ENCODE results near the gene COL4A1. TPM values are rescaled to one million over a fixed set of nuclear protein-coding genes. Genes with fewer than 3 reads are reported as not detected.
A peak's percentile ranks its signal among the peaks of the same experiment; 100 is the strongest.

Gene COL4A1
- total RNA-seq, 1 donor from 2014 or later = 178 TPM

GRCh38 chr13:110125613-110126272 is 181.2 kb downstream of the COL4A1 start:
- H3K27ac ChIP-seq = peak overlapping the region; percentile 84
- no peak overlapping the region for H3K4me3 ChIP-seq
- intact Hi-C loops (cut with DNase I) = no loop called here
- TF ChIP-seq CTCF (IDR thresholded peaks at IDR 0.05) = no peak
- no peak for TF ChIP-seq POLR2A (IDR thresholded peaks at IDR 0.05)
- TF ChIP-seq POLR2AphosphoS5 (IDR thresholded peaks at IDR 0.05; ENCODE audit: insufficient read depth in 1 of 2, low read depth in 1 of 2) = no peak
- peaks cover 18% of the 10 kb centered on the region for H3K4me1 ChIP-seq
- no peaks in the 10 kb centered on the region for H3K9me3 ChIP-seq
- peak in 1 of 2 donors; percentile 84 for DNase-seq (ENCODE audit: extremely low spot score in 2 of 2)
- H3K36me3 ChIP-seq = no peaks in the 10 kb centered on the region
- H3K27me3 ChIP-seq = no peaks in the 10 kb centered on the region

- no peak for TF ChIP-seq POLR2AphosphoS5 (IDR thresholded peaks at IDR 0.05; ENCODE audit: insufficient read depth in 1 of 2, low read depth in 1 of 2)
- TF ChIP-seq CTCF (IDR thresholded peaks at IDR 0.05) = no peak
- no peak for TF ChIP-seq POLR2A (IDR thresholded peaks at IDR 0.05)
- intact Hi-C loops (cut with DNase I) = no loop called here
- H3K4me3 ChIP-seq = no peak overlapping the region
- peak in 1 of 2 donors; percentile 80 for DNase-seq (ENCODE audit: extremely low spot score in 2 of 2)
- H3K4me1 ChIP-seq = peaks cover 18% of the 10 kb centered on the region
- H3K27ac ChIP-seq = peak overlapping the region; percentile 84
- H3K9me3 ChIP-seq = no peaks in the 10 kb centered on the region
- no peaks in the 10 kb centered on the region for H3K27me3 ChIP-seq
- H3K36me3 ChIP-seq = no peaks in the 10 kb centered on the region
Measured at GRCh38 chr13:110125157-110125556, 181.8 kb downstream of the COL4A1 start.

GRCh38 chr13:110124201-110124940 is 182.6 kb downstream of the COL4A1 start:
- H3K36me3 ChIP-seq = no peaks in the 10 kb centered on the region
- H3K27me3 ChIP-seq = no peaks in the 10 kb centered on the region
- TF ChIP-seq POLR2A (IDR thresholded peaks at IDR 0.05) (no peak), CTCF (IDR thresholded peaks at IDR 0.05) (no peak), POLR2AphosphoS5 (IDR thresholded peaks at IDR 0.05; ENCODE audit: insufficient read depth in 1 of 2, low read depth in 1 of 2) (no peak)
- H3K4me3 ChIP-seq = no peak overlapping the region
- H3K9me3 ChIP-seq = no peaks in the 10 kb centered on the region
- DNase-seq (ENCODE audit: extremely low spot score in 2 of 2) = peak in 1 of 2 donors; percentile 65
- H3K27ac ChIP-seq = no peak overlapping the region
- intact Hi-C loops (cut with DNase I) = no loop called here
- H3K4me1 ChIP-seq = peaks cover 18% of the 10 kb centered on the region

GRCh38 chr13:110123041-110123809 is 183.7 kb downstream of the COL4A1 start:
- TF ChIP-seq POLR2A (IDR thresholded peaks at IDR 0.05) = no peak
- no peak for TF ChIP-seq POLR2AphosphoS5 (IDR thresholded peaks at IDR 0.05; ENCODE audit: insufficient read depth in 1 of 2, low read depth in 1 of 2)
- no peak for TF ChIP-seq CTCF (IDR thresholded peaks at IDR 0.05)
- DNase-seq (ENCODE audit: extremely low spot score in 2 of 2) = peak; percentile 76 to 88
- peaks cover 18% of the 10 kb centered on the region for H3K4me1 ChIP-seq
- no peaks in the 10 kb centered on the region for H3K9me3 ChIP-seq
- H3K4me3 ChIP-seq = no peak overlapping the region
- H3K27ac ChIP-seq = no peak overlapping the region
- intact Hi-C loops (cut with DNase I) = no loop called here
- H3K36me3 ChIP-seq = no peaks in the 10 kb centered on the region
- H3K27me3 ChIP-seq = no peaks in the 10 kb centered on the region

Measured in vagina (tissue), 2 donors.